ENCODE data around the gene TMEM50A.
"Not testable (repeated sequence)": the region's sequence is repeated elsewhere in the genome, so short reads cannot be mapped to it uniquely, and the experiment has no call there.

The TMEM50A gene

DNA sequence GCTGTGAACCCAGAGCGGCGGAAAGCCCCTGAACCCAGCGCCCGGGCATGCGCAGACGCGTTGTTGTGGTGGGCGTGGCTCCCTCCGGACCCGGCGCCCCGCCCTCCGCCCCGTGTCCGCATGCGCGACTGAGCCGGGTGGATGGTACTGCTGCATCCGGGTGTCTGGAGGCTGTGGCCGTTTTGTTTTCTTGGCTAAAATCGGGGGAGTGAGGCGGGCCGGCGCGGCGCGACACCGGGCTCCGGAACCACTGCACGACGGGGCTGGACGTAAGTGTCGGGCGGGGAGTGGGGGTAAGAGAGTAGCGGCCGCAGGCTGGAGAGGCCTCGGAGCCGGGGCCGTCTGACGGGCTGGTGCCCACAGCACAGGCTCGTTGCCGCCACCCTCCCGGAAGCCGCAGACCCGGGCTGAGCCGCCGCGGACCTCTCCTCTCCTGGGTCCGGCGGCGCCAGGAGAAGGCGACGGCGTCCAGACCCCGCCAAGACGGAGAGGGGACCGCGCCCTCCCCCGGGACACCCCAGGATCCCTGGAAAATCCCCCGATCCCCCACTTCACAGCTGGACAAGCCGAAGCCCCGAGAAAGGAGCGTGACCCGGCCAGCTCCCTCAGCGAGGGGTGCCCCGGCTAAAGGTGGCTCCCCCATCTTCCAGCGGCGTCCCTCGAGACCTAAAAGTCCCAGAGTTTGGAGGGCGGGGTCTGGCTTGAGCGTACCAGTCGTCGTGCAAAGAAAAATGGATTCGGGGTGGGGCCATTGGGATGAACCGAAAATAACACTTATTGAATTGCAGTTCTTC lies at the start of gene TMEM50A:
Gene TMEM50A (plus strand): TSS at position 147 of the 794 bp plus-strand sequence. CDS start 2,153 bp downstream, outside the sequence.
- DNase-seq, result peak; percentile 75 to 89 (median 80)

DNA sequence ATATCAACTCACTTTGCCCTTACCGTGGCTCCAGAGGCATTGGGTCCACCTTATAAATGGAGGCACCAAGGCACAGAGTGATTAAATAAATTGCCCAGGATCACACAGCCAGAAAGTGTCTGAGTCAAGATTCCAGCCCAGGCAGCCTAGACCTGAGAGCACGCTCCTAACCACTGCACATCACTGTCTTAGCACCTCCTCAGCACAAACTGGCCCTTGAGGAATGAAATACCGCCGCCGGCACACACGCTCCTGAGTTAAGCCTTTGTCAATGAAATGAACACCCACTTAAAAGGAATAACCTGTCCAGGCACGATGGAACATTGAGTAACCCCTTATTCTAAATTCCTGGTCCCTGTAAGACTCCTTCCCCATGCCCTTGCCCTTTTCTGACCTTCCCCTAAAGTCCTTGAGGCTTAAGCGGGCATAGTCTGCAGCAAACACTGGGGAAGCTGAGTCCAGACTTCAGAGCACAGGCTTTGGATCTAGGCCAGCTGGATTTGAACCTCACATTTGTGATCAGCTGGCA lies 49.5 kb upstream of the TMEM50A start:
- DNase-seq, result not testable (repeated sequence)

DNA sequence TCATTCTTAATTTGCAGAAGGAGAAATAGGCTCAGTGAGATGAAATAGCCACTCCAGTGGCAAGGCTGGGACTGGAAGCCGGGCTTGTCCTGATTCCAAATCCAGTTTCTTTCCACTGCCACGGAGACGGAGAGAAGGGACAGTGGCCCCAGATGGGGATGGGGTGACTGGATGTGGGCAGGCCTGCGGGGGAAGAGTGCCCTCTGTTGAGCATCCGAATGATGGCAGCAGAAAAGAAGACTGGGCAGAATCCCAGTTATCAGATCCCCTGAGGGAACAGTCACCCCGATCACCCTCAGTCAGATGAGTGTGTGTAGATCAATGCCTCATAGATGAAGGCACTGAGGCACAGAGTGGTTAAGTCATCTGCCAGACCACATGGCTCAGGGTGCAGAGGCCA lies 48.1 kb upstream of the TMEM50A start:
- not testable (repeated sequence) for DNase-seq

DNA sequence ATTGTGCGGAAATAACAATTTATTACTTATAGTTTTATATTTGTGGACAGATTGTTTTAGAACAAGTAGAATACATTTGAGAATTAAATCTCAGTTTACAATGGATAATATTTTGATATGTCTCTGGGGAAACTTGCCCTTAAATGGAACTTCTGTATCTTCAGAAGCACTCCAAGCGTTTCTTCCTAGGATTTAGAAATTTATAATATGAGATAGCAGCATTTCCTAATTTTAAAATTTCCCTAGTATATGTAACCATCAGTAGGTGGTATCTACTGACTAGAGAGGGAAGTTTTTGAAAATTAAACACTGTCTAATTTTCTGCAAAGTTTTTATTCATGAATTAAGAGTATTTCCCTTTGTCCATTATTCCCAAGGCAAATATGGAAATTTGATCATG lies 44.7 kb upstream of the TMEM50A start:
- not testable (repeated sequence) for DNase-seq

DNA sequence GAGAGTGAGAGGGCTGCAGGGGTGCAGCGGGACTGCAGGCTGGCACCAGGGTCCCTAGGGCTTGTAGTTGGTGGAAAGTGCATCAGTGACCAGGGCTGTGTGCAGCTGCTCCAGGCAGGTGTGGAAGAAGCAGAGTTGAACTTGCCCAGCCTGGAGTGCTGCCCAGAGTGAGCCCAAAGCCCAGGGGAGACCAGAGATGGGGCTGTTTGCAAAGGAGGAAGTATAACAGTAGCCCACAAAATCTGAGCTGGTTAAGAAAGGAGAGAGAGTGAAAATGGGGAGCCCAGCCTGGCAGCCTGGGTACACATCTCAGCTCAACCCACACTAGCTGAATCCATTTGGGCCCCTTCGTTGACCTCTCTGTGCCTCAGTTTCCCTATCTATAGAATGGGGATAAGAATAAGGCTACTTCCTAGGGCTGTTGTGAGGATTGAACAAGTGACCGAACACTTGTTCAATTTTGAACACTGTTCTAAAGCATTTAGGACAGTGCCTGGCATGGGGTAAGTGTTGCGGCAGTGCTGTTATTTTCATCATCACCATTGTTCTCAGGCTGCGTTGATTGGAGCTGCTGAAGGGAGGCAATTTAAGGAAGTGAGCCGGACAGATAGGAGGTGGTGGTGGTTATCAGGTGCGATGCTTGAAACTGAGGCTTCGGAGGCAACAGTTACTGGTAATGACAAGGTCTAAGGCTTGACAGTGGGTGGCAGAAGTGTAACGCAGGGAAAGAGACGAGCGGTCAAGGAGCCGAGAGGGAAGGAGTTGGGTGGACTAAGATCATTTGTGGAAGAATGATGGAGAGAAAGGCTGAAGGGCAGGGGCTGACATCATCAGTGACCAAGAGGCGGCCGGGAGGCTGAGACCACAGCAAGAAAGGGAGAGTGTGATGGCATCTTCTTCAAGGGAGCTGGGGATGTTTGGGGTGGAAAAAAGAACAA lies 43.0 kb upstream of the TMEM50A start:
- DNase-seq, result not testable (repeated sequence)

DNA sequence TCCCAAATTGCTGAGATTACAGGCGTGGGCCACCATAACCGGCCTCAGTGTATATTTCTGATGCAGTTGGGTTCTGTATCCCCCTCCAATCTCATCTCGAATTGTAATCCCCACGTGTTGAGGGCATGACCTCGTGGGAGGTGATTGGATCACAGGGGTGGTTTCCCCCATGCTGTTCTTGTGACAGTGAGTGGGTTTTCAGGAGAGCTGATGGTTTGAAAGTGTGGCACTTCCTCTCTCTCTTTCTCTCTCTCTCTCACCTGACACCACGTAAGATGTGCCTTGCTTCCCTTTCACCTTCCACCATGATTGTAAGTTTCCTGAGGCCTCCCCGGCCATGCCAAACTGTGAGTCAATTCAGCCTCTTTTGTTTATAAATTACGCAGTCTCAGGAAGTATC lies 41.6 kb upstream of the TMEM50A start:
- DNase-seq, result not testable (repeated sequence)

DNA sequence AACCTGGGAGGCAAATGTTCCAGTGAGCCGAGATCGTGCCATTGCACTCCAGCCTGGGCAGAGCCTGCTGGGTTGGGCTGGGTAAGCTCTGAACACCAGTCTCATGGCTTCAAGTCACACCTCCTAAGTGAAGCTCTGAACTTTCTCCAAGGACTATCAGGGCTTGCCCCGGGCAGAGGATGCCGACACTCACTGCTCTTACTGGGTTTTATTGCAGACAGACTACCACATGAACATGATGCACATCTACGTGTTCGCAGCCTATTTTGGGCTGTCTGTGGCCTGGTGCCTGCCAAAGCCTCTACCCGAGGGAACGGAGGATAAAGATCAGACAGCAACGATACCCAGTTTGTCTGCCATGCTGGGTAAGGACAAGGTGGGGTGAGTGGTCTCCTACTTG lies 37.4 kb upstream of the TMEM50A start:
- DNase-seq, result not testable (repeated sequence)

DNA sequence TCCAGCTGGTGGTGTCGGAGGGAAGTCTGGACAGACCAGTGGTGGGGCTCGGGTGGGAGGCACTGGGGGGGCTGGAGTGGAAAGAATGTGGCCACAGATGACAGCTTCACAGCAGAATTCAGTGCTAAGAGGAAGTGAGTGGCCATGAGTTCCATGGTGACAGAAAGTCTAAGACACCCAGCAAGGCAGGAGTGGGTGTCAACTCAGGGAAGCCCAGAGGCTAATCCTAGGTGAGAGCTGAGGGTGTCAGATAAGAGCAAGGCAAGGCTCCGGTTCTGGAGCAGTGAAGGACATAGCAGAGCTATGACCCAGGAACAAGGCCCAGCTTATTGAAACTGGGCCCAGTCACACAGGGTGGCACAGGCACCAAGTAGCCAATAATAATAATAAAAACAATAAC lies 35.8 kb upstream of the TMEM50A start:
- DNase-seq, result not testable (repeated sequence)

DNA sequence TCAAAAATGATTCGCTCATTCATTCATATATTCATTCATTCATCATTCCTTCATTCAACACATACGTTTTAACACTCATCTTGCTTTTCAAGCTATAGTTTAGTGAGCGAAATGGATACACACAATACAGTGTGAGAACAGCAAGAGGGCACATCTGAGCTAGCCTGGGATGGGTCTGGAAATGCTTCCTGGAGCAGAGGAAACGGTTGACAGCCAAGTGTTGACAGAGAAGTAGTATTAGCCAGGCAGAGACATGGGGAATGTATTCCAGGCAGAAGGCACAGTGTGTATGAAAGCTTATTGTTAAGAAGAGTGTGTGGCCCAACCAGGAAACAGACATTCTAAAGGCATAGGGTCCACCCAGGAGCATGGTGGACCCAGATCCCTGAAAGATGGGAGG lies 33.2 kb upstream of the TMEM50A start:
- not testable (repeated sequence) for DNase-seq

DNA sequence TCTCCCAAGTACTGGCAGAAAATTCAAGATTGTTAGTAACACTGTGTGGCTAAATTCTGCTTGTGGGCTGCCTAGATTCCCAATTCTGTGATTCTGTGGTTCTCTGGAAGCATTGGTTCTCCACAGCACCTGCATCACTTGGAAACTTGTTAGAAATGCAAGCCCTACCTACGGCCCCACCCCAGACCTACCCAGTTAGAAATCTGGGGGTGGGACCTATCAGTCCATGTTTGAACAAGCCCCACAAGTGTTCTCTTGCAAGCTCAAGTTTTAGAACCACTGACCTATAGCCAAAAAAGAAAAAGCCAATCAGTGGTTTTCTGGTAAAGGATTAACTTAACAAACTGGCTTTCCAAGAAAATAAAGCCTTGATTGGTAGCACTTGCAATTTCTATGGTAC lies 30.0 kb upstream of the TMEM50A start:
- DNase-seq, result not testable (repeated sequence)

DNA sequence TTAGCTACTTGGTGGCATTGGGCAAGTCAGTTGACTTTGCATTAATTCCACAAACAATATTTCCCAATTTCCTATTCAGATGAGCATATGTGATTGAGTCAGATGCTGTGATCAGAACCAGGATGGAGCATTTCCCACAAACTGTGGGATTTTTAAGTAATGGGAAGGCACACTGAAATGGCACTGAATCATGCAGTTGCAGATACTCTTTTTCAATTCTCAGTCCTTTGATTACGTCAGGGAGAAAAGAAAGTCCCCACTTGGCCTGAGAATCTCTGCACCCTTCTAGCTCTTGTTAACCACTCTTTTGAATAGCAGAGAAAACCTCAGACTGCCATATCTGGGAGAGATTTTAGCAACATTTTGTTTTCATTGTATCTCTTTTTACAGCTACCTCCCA lies 29.0 kb upstream of the TMEM50A start:
- DNase-seq, result not testable (repeated sequence)

DNA sequence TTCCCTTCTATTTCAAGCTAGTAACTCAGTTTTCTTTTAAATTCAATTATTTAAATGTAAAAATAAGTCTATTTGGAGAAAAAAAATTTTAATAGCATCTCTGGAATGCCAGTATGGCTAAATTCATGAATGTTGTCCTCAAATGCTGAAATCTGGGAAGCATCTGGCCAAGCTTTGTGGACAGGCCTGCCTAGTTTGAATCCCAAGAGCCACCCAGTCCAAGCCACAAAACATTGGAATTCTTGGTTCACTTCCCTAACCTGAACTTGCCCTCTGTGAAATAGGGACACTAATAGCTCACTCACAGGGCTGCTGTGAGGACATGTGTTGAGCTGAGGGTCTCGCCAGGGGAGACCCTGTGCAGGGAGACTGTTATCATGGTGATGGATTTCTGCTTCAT lies 28.6 kb upstream of the TMEM50A start:
- not testable (repeated sequence) for DNase-seq

DNA sequence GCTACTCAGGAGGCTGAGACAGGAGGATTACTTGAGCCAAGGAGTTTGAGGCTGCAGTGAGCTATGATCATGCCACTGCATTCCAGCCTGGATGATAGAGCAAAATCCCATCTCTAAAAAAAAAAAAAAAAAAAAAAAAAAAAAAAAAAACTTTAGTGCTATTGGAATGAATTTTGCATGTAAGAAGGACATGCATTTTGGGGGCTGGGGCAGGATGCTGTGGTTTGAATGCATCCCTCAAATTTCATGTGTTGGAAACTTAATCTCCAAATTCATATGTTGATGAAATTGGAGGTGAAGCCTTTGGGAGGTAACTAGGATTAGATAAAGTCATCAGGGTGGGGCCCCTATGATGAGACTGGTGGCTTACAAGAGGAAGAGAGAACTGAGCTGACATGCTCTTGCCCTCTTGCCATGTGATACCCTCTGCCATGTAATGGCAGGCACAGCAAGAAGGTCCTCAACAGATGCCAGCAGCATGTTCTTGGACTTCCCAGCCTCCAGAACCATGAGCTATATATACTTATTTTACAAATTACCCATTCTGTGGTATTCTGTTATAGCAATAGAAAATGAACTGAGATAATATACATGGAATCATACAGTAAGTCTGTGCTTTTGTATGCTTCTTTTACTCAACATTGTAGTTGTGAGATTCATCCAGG lies 25.2 kb upstream of the TMEM50A start:
- DNase-seq, result not testable (repeated sequence)

DNA sequence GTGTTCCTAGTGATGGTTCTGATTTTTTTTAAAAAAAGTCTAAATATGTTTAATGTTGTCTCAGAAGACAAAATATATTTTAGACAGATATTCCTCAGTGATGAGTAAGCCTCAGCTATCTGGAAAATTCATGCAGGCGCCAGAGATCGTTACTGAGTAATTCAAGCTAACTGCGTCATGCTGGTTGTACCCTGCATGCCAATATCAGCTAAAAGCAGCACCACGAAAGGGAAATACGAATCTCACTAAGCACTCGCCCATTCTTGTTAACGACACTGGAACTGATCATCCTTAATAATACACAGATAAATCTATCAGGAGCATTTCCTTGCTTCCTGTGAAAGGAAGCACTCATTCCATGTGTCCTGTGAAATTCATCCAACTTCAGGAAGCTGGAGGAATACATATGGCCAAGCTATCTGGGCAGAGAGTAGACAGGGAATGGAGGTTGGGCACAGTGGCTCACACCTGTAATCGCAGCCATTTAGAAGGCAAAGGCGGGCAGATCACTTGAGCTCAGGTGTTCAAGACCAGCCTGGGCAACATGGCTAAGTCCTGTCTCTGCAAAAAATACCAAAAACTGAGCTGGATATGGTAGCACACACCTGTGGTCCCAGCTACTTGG lies 17.7 kb upstream of the TMEM50A start:
- not testable (repeated sequence) for DNase-seq

DNA sequence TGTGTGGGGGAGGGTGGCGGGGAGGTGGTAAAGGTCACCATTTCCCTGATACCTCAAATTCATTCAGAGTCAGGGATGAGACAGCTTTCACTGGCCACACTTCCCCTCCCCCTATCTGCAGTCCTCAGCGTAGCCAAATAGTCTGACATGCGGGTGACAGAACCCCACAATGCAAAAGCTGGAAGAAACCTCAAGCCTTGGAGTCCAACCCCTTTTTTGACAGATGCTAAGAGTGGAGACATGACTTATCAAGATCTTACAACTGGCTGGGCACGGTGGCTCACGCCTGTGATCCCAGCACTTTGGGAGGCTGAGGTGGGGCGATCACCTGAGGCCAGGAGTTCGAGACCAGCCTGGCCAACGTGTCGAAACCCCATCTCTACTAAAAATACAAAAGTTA lies 16.0 kb upstream of the TMEM50A start:
- DNase-seq, result not testable (repeated sequence)

DNA sequence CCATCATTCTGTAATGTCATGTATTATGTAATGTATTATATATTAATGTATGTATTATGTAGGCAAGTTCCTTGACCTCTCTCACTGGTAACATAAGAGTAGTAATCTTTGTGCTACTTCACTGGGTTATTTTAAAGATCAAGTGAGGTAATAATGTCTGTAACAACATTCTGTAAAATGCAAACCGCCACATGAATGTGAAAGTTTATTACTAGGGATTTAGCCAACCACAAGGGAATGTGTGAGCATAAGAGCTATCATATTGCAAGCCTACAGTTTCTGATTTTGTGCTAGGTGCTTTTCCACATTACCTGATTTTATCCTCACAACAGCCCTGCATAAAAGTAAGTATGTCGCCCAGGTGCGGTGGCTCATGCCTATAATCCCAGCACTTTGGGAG lies 13.7 kb upstream of the TMEM50A start:
- not testable (repeated sequence) for DNase-seq

DNA sequence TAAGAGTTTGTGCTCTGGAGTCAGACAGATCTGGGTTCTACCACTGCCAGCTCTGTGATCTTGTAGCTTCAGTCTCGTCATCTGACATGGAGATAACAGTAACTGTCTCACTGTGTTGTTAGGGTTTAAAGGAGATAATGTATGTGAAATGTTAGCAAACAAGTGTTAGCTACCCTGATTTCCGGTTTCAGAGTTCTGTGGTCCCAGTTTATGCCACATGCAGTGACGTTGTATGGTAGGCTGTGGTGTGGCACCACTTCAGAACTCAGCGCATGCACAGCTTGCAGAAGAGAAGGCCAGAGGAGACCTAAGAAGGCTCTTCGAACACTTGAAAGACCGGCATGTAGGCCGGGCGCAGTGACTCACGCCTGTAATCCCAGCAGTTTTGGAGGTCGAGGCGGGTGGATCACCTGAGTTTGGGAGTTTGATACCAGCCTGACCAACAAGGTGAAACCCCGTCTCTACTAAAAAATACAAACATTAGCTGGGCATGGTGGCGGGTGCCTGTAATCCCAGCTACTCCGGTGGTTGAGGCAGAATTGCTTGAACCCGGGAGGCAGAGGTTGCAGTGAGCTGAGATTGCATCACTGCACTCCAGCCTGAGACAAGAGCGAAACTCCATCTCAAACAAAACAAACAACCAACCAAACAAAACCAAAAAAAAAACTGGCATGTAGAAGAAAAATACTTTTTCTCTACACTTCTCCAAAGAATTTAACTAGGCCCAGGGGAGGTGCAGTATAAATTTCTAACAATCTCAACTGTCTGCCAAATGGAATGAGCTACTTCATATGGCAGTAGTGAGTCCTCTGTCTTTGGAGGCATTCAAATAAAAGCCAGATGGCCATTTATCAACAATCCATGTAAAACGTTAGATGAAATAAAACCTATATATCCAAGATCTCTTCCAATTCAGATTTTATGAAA lies 10.0 kb upstream of the TMEM50A start:
- not testable (repeated sequence) for DNase-seq

DNA sequence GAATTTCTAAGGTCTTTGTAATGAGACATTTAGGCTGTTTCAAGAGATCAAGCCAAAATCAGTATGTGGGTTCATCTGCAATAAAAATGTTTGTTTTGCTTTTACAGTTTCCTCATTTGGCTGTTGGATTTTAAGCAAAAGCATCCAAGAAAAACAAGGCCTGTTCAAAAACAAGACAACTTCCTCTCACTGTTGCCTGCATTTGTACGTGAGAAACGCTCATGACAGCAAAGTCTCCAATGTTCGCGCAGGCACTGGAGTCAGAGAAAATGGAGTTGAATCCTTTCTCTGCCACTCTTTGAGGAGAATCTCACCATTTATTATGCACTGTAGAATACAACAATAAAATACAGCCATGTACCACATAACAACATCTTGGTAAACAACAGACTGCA lies 9.3 kb upstream of the TMEM50A start:
- not testable (repeated sequence) for DNase-seq

DNA sequence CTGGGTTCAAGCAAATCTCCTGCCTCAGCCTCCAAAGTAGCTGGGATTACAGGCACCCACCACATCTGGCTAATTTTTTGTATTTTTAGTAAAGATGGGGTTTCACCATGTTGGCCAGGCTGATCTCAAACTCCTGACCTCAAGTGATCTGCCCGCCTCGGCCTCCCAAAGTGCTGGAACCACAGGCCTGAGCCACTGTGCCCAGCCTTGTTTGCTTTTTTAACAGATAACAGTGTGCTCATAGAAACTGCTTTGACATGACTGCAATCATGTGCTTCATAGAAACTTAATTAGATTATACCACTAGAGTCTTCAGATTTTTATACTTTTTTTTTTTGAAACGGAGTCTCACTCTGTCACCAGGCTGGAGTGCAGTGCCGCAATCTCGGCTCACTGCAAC lies 8.8 kb upstream of the TMEM50A start:
- not testable (repeated sequence) for DNase-seq

DNA sequence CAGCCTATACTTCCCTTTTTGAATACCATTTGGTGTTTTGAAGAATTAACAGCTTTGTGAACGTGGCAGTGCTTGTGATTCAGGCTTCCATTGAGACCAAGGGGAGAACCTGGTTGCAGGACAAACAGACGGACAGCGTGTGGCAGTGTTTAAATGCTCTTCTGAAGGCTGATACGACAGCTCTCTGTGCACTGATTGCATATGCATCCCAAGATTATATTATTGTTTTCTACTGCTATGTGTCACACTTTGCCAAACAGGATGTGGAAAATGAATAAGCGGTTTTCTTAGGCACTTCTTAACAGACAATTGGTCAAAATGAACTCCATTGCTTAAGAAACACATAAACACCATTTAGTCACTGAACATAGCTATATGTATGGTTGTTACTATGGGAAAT lies 8.2 kb upstream of the TMEM50A start:
- not testable (repeated sequence) for DNase-seq

DNA sequence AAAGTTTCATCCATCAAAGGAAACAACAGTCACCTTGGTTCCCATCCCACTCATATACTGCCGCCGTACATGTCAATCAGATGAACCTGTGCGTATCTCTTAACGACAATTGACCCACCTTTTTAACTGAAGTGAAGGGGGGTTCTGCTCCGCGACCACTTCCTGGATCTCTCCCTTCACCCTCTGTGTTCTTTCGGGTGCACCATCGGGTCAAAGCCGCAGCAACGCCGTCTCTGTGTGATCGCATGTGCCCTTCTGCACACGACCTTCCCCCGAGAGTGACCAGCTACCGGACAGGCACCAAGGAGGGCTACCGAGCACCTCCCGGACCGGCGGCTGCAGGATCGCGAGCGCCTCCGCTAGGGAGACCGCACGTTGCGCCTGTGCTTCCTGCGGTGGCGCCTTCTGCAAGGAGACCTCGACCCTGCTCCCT lies 1.2 kb upstream of the TMEM50A start:
- DNase-seq, result not testable (repeated sequence)
